OCI-LY3 (cell line): Measurements from ENCODE around the gene PRUNE2.

ENCODE experiments used
- H2AFZ ChIP-seq: fragments of 200-600, 300-600 bp; shearing (Covaris generic); 2 replicates; pipeline ENCODE4 v1.6.0; 2014; ENCODE audit warnings: antibody characterized with exemption, low read depth, low read length
- H3K27ac ChIP-seq: fragments of 200-600, 300-600 bp; sonication (generic); 2 replicates; pipeline ENCODE4 v1.5.1; 2014; ENCODE audit warnings: mild to moderate bottlenecking, low read length, moderate library complexity, mixed read lengths
- H3K27me3 ChIP-seq: fragments of 200-600, 300-600 bp; sonication (generic); 2 replicates; pipeline ENCODE4 v1.6.1; 2014; ENCODE audit warnings: low read depth, low read length, mixed read lengths
- H3K36me3 ChIP-seq: fragments of 200-600, 300-600 bp; sonication (generic); replicated peaks from 2 replicates; pipeline ENCODE3; 2014; ENCODE audit warnings: low read depth, low read length, mixed read lengths
- H3K4me1 ChIP-seq: fragments of 300-600, 200-600 bp; sonication (generic); 2 replicates; pipeline ENCODE4 v1.6.1; 2014; ENCODE audit warnings: low read length, mixed read lengths
- H3K4me2 ChIP-seq: fragments of 200-600, 300-600 bp; sonication (generic); 2 replicates; pipeline ENCODE4 v1.6.1; 2014; ENCODE audit warnings: low read length, mixed read lengths
- H3K4me3 ChIP-seq: fragments of 300-600, 200-600 bp; sonication (generic); 2 replicates; pipeline ENCODE4 v1.5.1; 2014; ENCODE audit warnings: antibody characterized with exemption, mild to moderate bottlenecking, low read length, moderate library complexity
- H3K79me2 ChIP-seq: fragments of 300-600, 200-600 bp; shearing (Covaris generic); 2 replicates; pipeline ENCODE4 v1.6.1; 2014; ENCODE audit warnings: mild to moderate bottlenecking, low read length, mixed read lengths
- H3K9ac ChIP-seq: fragments of 300-600, 200-600 bp; shearing (Covaris generic); 2 replicates; pipeline ENCODE4 v1.6.0; 2014; ENCODE audit warnings: mild to moderate bottlenecking, low read length, moderate library complexity
- H3K9me3 ChIP-seq: fragments of 200-600, 300-600 bp; shearing (Covaris generic); 2 replicates; pipeline ENCODE4 v1.6.1; 2014; ENCODE audit warnings: low read length, mixed read lengths; ENCODE audit not compliant: insufficient read depth
- H4K20me1 ChIP-seq: fragments of 200-600, 300-600 bp; sonication (generic); 2 replicates; pipeline ENCODE4 v1.6.1; 2016; ENCODE audit warnings: low read length, mixed read lengths; ENCODE audit not compliant: insufficient read depth
- EZH2phosphoT487 ChIP-seq: fragments of 200-600 bp; shearing (Covaris generic); IDR thresholded peaks from 2 replicates; pipeline ENCODE4 v1.6.1; 2018; ENCODE audit warnings: antibody characterized with exemption, mixed run types, low read depth
- TF ChIP-seq, protein P1 (sequence below): fragments of 200-600, 300-600 bp; sonication (generic); IDR thresholded peaks from 2 replicates; pipeline ENCODE4 v1.5.1; 2014; ENCODE audit warnings: antibody characterized with exemption, low read length, low read depth

Gene PRUNE2

DNA sequence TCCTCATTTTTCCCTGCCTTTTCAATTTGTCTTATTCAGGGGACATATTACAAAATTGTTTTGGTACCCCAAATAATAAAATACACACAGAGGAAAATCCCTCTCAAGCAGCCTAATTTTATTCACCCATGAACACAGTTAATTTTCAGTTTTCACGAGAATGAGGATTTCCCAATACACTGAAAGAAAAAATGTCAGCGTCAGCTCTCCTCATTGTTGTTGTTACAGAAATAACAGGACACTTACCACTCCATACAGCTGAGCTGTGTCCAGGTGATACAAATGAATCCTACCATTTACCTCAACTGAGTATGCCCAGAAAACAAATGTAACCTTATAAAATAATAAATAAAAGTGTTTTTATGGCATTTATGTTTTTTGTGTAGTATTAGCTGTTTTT lies 286.3 kb downstream of the PRUNE2 start:
- Histone ChIP-seq H3K4me1 (no peaks in the 10 kb centered on the region), H4K20me1 (no peaks in the 10 kb centered on the region), H3K9me3 (no peaks in the 10 kb centered on the region; the same call in 1 of the 2 replicates), H3K27me3 (peaks cover 71% of the 10 kb centered on the region), H3K4me2 (no peak overlapping the region), H3K27ac (no peak overlapping the region), H3K4me3 (no peak overlapping the region), H3K36me3 (no peaks in the 10 kb centered on the region), H2AFZ (no peak overlapping the region), H3K79me2 (no peaks in the 10 kb centered on the region), H3K9ac (no peak overlapping the region)
- TF ChIP-seq, protein P1, sequence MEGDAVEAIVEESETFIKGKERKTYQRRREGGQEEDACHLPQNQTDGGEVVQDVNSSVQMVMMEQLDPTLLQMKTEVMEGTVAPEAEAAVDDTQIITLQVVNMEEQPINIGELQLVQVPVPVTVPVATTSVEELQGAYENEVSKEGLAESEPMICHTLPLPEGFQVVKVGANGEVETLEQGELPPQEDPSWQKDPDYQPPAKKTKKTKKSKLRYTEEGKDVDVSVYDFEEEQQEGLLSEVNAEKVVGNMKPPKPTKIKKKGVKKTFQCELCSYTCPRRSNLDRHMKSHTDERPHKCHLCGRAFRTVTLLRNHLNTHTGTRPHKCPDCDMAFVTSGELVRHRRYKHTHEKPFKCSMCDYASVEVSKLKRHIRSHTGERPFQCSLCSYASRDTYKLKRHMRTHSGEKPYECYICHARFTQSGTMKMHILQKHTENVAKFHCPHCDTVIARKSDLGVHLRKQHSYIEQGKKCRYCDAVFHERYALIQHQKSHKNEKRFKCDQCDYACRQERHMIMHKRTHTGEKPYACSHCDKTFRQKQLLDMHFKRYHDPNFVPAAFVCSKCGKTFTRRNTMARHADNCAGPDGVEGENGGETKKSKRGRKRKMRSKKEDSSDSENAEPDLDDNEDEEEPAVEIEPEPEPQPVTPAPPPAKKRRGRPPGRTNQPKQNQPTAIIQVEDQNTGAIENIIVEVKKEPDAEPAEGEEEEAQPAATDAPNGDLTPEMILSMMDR = no peak
- TF ChIP-seq EZH2phosphoT487 = no peak

- no peaks in the 10 kb centered on the region for H3K79me2 ChIP-seq
- H3K9ac ChIP-seq = no peak overlapping the region
- H3K27ac ChIP-seq = no peak overlapping the region
- no peak overlapping the region for H3K4me3 ChIP-seq
- H3K36me3 ChIP-seq = no peaks in the 10 kb centered on the region
- H2AFZ ChIP-seq = no peak overlapping the region
- H3K27me3 ChIP-seq = peaks cover 71% of the 10 kb centered on the region
- no peaks in the 10 kb centered on the region for H3K4me1 ChIP-seq
- H3K9me3 ChIP-seq = no peaks in the 10 kb centered on the region; the same call in 1 of the 2 replicates
- no peaks in the 10 kb centered on the region for H4K20me1 ChIP-seq
- no peak overlapping the region for H3K4me2 ChIP-seq
- no peak for TF ChIP-seq EZH2phosphoT487
- TF ChIP-seq, protein P1 = no peak
Observed at GRCh38 chr9:76619197-76619596, 286.7 kb downstream of the PRUNE2 start.

GRCh38 chr9:76618762-76619161 lies 287.2 kb downstream of the PRUNE2 start:
- TF ChIP-seq EZH2phosphoT487 = no peak
- TF ChIP-seq, protein P1 = no peak
- Histone ChIP-seq H3K79me2 (no peaks in the 10 kb centered on the region), H3K4me2 (no peak overlapping the region), H4K20me1 (no peaks in the 10 kb centered on the region), H3K4me3 (no peak overlapping the region), H3K27me3 (peaks cover 72% of the 10 kb centered on the region), H3K9me3 (no peaks in the 10 kb centered on the region; the same call in 1 of the 2 replicates), H3K4me1 (no peaks in the 10 kb centered on the region), H3K9ac (no peak overlapping the region), H3K27ac (no peak overlapping the region), H2AFZ (no peak overlapping the region), H3K36me3 (no peaks in the 10 kb centered on the region)

GRCh38 chr9:76617497-76618175 lies 288.3 kb downstream of the PRUNE2 start:
- Histone ChIP-seq H4K20me1 (no peaks in the 10 kb centered on the region), H3K27ac (no peak overlapping the region), H3K4me2 (no peak overlapping the region), H2AFZ (no peak overlapping the region), H3K9me3 (no peaks in the 10 kb centered on the region), H3K36me3 (no peaks in the 10 kb centered on the region), H3K79me2 (no peaks in the 10 kb centered on the region), H3K27me3 (peaks cover 83% of the 10 kb centered on the region), H3K4me3 (no peak overlapping the region), H3K4me1 (no peaks in the 10 kb centered on the region), H3K9ac (no peak overlapping the region)
- TF ChIP-seq, protein P1 = no peak
- no peak for TF ChIP-seq EZH2phosphoT487
